ENCODE results near the gene BTBD8. TPM values are rescaled to one million over a fixed set of nuclear protein-coding genes. Genes with fewer than 3 reads are reported as not detected.

Gene BTBD8
- total RNA-seq, 1 experiment from 2014 or later: 1.8 TPM

- Mint-ChIP-seq H3K27ac (ENCODE audit: low read depth, unreplicated experiment) (no peak overlapping the region), H3K9me3 (ENCODE audit: unreplicated experiment) (no peaks in the 10 kb centered on the region), H3K36me3 (ENCODE audit: insufficient read depth, unreplicated experiment) (no peaks in the 10 kb centered on the region), H3K27me3 (ENCODE audit: insufficient read depth, unreplicated experiment) (no peaks in the 10 kb centered on the region), H3K4me3 (ENCODE audit: unreplicated experiment) (no peak overlapping the region), H3K4me1 (ENCODE audit: insufficient read depth, unreplicated experiment) (no peaks in the 10 kb centered on the region)
- intact Hi-C loops (cut with micrococcal nuclease): no loop called here
- no peak for DNase-seq (ENCODE audit: unreplicated experiment)
- no TSS peak for BruUV-seq (replicated peaks)
- no peak for TF ChIP-seq CTCF (IDR thresholded peaks at IDR 0.05; ENCODE audit: unreplicated experiment)
- ChIA-PET CTCF (interaction anchor here (0.7 kb wide), 1 partner anchor 960 kb away, joined by 3 read pairs; no protein-coding TSS in a partner anchor), POLR2A (interaction anchor here (0.6 to 0.9 kb wide), 2 partner anchors 21 to 25 kb away, joined by 3 read pairs; no protein-coding TSS in a partner anchor)
These were observed 45.9 kb downstream of the BTBD8 start for GRCh38 chr1:92126088-92126487.

GRCh38 chr1:92134331-92134730 lies 54.2 kb downstream of the BTBD8 start:
- H3K4me3 Mint-ChIP-seq (ENCODE audit: unreplicated experiment): no peak overlapping the region
- no peak for DNase-seq (ENCODE audit: unreplicated experiment)
- H3K27ac Mint-ChIP-seq (ENCODE audit: low read depth, unreplicated experiment): no peak overlapping the region
- no peaks in the 10 kb centered on the region for H3K9me3 Mint-ChIP-seq (ENCODE audit: unreplicated experiment)
- no peaks in the 10 kb centered on the region for H3K4me1 Mint-ChIP-seq (ENCODE audit: insufficient read depth, unreplicated experiment)
- no peaks in the 10 kb centered on the region for H3K27me3 Mint-ChIP-seq (ENCODE audit: insufficient read depth, unreplicated experiment)
- no peak for TF ChIP-seq CTCF (IDR thresholded peaks at IDR 0.05; ENCODE audit: unreplicated experiment)
- ChIA-PET CTCF (no interaction called here), POLR2A (no interaction called here)
- peaks cover 6% of the 10 kb centered on the region for H3K36me3 Mint-ChIP-seq (ENCODE audit: insufficient read depth, unreplicated experiment)
- no TSS peak for BruUV-seq (replicated peaks)
- intact Hi-C loops (cut with micrococcal nuclease): no loop called here

- Mint-ChIP-seq H3K9me3 (ENCODE audit: unreplicated experiment) (no peaks in the 10 kb centered on the region), H3K36me3 (ENCODE audit: insufficient read depth, unreplicated experiment) (peaks cover 6% of the 10 kb centered on the region), H3K27ac (ENCODE audit: low read depth, unreplicated experiment) (no peak overlapping the region), H3K27me3 (ENCODE audit: insufficient read depth, unreplicated experiment) (no peaks in the 10 kb centered on the region), H3K4me3 (ENCODE audit: unreplicated experiment) (no peak overlapping the region), H3K4me1 (ENCODE audit: insufficient read depth, unreplicated experiment) (no peaks in the 10 kb centered on the region)
- no peak for TF ChIP-seq CTCF (IDR thresholded peaks at IDR 0.05; ENCODE audit: unreplicated experiment)
- POLR2A ChIA-PET: no interaction called here
- BruUV-seq (replicated peaks): no TSS peak
- CTCF ChIA-PET: no interaction called here
- intact Hi-C loops (cut with micrococcal nuclease): no loop called here
- DNase-seq (ENCODE audit: unreplicated experiment): no peak
These were observed 56.2 kb downstream of the BTBD8 start for GRCh38 chr1:92136341-92136740.

- POLR2A ChIA-PET: interaction anchor here (0.7 kb wide), 1 partner anchor 36 kb away, joined by 3 read pairs; no protein-coding TSS in a partner anchor
- Mint-ChIP-seq H3K27ac (ENCODE audit: low read depth, unreplicated experiment) (no peak overlapping the region), H3K36me3 (ENCODE audit: insufficient read depth, unreplicated experiment) (peaks cover 6% of the 10 kb centered on the region), H3K9me3 (ENCODE audit: unreplicated experiment) (peaks cover 19% of the 10 kb centered on the region), H3K27me3 (ENCODE audit: insufficient read depth, unreplicated experiment) (no peaks in the 10 kb centered on the region), H3K4me1 (ENCODE audit: insufficient read depth, unreplicated experiment) (no peaks in the 10 kb centered on the region), H3K4me3 (ENCODE audit: unreplicated experiment) (no peak overlapping the region)
- intact Hi-C loops (cut with micrococcal nuclease): no loop called here
- DNase-seq (ENCODE audit: unreplicated experiment): no peak
- CTCF ChIA-PET: no interaction called here
- no TSS peak for BruUV-seq (replicated peaks)
- no peak for TF ChIP-seq CTCF (IDR thresholded peaks at IDR 0.05; ENCODE audit: unreplicated experiment)
These were observed 74.8 kb downstream of the BTBD8 start for GRCh38 chr1:92154934-92155333.

Data from MCF 10A (cell line).